Nephron (organoid): ENCODE data around the gene MTUS2.

Experiments used
- H3K27ac Mint-ChIP-seq, 3 experiments: 2 replicates each; pipeline ENCODE4 v1.8.0; 2020; ENCODE audit warnings: mixed read lengths in 3 of 3, mild to moderate bottlenecking in 2 of 3, moderate library complexity in 1 of 3
- H3K27me3 Mint-ChIP-seq: 2 replicates; pipeline ENCODE4 v1.8.0; 2021; ENCODE audit warnings: low read depth, mild to moderate bottlenecking, moderate library complexity, mixed read lengths
- H3K36me3 Mint-ChIP-seq: 2 replicates; pipeline ENCODE4 v1.8.0; 2020; ENCODE audit warnings: low read depth, mixed read lengths
- H3K4me1 Mint-ChIP-seq: 2 replicates; pipeline ENCODE4 v1.8.0; 2020; ENCODE audit warnings: mixed read lengths
- H3K4me3 Mint-ChIP-seq, 3 experiments: 2 replicates each; pipeline ENCODE4 v1.8.0; 2020; ENCODE audit warnings: mild to moderate bottlenecking in 3 of 3, mixed read lengths in 3 of 3, moderate library complexity in 2 of 3
- H3K9me3 Mint-ChIP-seq: 2 replicates; pipeline ENCODE4 v1.8.0; 2020; ENCODE audit warnings: mixed read lengths
- TF ChIP-seq, protein P1 (sequence below), 3 experiments: fragments of 200-600 bp; sonication (generic); IDR thresholded peaks; one replicate each; pipeline ENCODE4 v1.5.0; 2021; ENCODE audit warnings: antibody characterized with exemption in 3 of 3; ENCODE audit not compliant: unreplicated experiment in 3 of 3

MTUS2 gene

GRCh38 chr13:29465741-29466293 is 645.7 kb downstream of the MTUS2 start:
- Mint-ChIP-seq H3K9me3 (no peaks in the 10 kb centered on the region), H3K27me3 (no peaks in the 10 kb centered on the region), H3K36me3 (no peaks in the 10 kb centered on the region), H3K4me1 (peaks cover 5% of the 10 kb centered on the region), H3K27ac (peak overlapping the region in 1 of 3 experiments; percentile 41), H3K4me3 (no peak overlapping the region)
- TF ChIP-seq, protein P1, sequence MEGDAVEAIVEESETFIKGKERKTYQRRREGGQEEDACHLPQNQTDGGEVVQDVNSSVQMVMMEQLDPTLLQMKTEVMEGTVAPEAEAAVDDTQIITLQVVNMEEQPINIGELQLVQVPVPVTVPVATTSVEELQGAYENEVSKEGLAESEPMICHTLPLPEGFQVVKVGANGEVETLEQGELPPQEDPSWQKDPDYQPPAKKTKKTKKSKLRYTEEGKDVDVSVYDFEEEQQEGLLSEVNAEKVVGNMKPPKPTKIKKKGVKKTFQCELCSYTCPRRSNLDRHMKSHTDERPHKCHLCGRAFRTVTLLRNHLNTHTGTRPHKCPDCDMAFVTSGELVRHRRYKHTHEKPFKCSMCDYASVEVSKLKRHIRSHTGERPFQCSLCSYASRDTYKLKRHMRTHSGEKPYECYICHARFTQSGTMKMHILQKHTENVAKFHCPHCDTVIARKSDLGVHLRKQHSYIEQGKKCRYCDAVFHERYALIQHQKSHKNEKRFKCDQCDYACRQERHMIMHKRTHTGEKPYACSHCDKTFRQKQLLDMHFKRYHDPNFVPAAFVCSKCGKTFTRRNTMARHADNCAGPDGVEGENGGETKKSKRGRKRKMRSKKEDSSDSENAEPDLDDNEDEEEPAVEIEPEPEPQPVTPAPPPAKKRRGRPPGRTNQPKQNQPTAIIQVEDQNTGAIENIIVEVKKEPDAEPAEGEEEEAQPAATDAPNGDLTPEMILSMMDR (IDR thresholded peaks at IDR 0.05; ENCODE audit: unreplicated experiment in 3 of 3), result no peak

DNA sequence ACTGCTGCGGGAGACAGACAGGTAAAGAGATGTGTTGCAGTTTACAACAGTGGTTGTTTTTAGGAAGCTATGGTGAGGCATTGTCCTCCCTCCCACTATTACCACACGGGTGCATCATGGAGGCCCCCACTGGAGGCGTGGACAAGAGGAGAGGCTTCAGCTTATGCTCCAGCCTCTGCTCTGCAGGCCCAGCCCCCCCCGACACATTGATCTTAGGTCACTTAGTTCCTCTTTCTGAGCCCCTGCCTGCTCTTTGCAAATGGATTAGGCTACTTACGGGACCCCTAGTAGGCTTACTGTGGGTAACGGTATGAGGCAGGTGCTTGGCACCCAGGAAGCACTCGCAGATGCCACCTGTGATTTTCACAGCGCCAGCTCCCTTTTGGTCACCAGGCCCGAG is 651.4 kb downstream of the MTUS2 start:
- Mint-ChIP-seq H3K27me3 (no peaks in the 10 kb centered on the region), H3K36me3 (no peaks in the 10 kb centered on the region), H3K9me3 (no peaks in the 10 kb centered on the region), H3K27ac (no peak overlapping the region), H3K4me1 (peaks cover 5% of the 10 kb centered on the region), H3K4me3 (no peak overlapping the region)
- TF ChIP-seq, protein P1 (IDR thresholded peaks at IDR 0.05; ENCODE audit: unreplicated experiment in 3 of 3), result no peak

DNA sequence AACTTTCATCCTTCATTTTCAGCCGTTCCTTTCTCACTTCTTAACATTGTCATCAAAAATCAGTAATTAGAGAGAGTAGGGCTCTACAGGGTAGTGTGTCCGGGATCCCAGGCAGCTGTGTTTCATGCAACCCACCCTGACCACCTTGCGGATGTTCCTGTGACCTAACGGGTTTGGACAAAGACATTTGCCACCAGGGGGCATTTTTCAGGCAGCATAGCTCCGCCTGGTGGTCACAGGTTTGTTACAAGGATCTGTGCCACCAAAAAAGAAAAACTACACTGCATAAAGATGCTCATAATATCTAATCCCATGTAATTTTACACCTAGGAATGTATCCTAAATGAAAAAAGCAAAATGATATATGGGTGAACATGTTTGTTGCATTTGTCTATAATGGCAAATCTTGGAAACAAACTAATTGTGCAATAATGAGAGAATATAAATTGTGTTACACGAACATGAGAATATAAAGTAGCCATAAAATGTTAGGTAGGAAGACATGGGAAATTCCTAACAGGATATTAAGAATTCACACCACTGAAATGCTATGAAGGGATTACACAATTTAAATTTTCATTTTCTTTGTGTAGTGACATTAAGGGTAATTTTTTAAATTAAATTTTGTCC is 652.3 kb downstream of the MTUS2 start:
- TF ChIP-seq, protein P1 (IDR thresholded peaks at IDR 0.05; ENCODE audit: unreplicated experiment in 3 of 3), result peak; percentile 66 to 85 (median 68)
- no peak overlapping the region for H3K4me3 Mint-ChIP-seq
- H3K27ac Mint-ChIP-seq, result no peak overlapping the region
- peaks cover 3% of the 10 kb centered on the region for H3K4me1 Mint-ChIP-seq
- H3K27me3 Mint-ChIP-seq, result no peaks in the 10 kb centered on the region
- no peaks in the 10 kb centered on the region for H3K9me3 Mint-ChIP-seq
- H3K36me3 Mint-ChIP-seq, result no peaks in the 10 kb centered on the region

- Mint-ChIP-seq H3K4me1 (no peaks in the 10 kb centered on the region), H3K27me3 (no peaks in the 10 kb centered on the region), H3K9me3 (no peaks in the 10 kb centered on the region), H3K36me3 (no peaks in the 10 kb centered on the region), H3K4me3 (no peak overlapping the region), H3K27ac (no peak overlapping the region)
- TF ChIP-seq, protein P1 (IDR thresholded peaks at IDR 0.05; ENCODE audit: unreplicated experiment in 3 of 3), result no peak
These were observed 653.0 kb downstream of the MTUS2 start for GRCh38 chr13:29473166-29473565.

- H3K36me3 Mint-ChIP-seq, result no peaks in the 10 kb centered on the region
- H3K4me3 Mint-ChIP-seq, result no peak overlapping the region
- TF ChIP-seq, protein P1 (IDR thresholded peaks at IDR 0.05; ENCODE audit: unreplicated experiment in 3 of 3), result no peak
- no peaks in the 10 kb centered on the region for H3K9me3 Mint-ChIP-seq
- no peaks in the 10 kb centered on the region for H3K4me1 Mint-ChIP-seq
- H3K27me3 Mint-ChIP-seq, result no peaks in the 10 kb centered on the region
- no peak overlapping the region for H3K27ac Mint-ChIP-seq
These were observed 654.9 kb downstream of the MTUS2 start for GRCh38 chr13:29474991-29475390.

DNA sequence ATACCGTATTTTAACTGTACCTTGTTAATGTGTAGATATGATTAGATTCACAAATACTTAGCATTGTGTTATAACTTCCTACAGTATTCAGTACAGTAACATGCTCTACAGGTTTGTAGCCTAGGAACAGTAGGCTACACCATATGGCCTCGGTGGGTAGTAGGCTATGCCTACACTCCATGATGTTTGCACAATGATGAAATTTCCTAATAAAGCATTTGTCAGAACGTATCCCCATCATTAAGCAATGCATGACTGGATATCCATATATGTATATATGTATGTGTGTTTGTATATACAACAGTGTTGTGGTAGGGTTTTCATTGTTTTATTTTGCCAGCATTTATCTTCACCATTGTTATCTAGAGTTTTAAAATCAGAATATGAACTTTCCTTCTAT is 655.9 kb downstream of the MTUS2 start:
- Mint-ChIP-seq H3K4me3 (no peak overlapping the region), H3K27ac (no peak overlapping the region), H3K9me3 (no peaks in the 10 kb centered on the region), H3K36me3 (no peaks in the 10 kb centered on the region), H3K4me1 (no peaks in the 10 kb centered on the region), H3K27me3 (peaks cover 7% of the 10 kb centered on the region)
- TF ChIP-seq, protein P1 (IDR thresholded peaks at IDR 0.05; ENCODE audit: unreplicated experiment in 3 of 3), result no peak
